Measurements from ENCODE around the gene RREB1.

The RREB1 gene

DNA sequence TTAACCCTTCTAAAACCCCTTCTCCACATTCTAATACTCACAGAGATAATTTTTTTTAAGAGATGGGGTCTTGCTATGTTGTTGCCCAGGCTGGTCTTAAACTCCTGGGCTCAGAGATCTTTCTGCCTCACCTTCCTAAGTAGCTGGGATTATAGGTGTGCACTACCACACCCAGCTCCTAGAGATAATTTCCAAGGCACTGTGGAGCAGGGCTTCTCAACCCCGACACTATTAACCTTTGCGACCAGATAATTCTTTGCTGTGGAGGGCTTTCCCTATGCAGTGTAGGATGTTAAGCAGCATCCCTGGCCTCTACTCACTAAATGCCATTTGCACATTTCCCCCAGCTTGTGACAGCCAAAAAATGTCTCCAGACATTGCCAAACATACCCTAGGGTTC is 8.8 kb upstream of the RREB1 start:
- DNase-seq, result no peak

DNA sequence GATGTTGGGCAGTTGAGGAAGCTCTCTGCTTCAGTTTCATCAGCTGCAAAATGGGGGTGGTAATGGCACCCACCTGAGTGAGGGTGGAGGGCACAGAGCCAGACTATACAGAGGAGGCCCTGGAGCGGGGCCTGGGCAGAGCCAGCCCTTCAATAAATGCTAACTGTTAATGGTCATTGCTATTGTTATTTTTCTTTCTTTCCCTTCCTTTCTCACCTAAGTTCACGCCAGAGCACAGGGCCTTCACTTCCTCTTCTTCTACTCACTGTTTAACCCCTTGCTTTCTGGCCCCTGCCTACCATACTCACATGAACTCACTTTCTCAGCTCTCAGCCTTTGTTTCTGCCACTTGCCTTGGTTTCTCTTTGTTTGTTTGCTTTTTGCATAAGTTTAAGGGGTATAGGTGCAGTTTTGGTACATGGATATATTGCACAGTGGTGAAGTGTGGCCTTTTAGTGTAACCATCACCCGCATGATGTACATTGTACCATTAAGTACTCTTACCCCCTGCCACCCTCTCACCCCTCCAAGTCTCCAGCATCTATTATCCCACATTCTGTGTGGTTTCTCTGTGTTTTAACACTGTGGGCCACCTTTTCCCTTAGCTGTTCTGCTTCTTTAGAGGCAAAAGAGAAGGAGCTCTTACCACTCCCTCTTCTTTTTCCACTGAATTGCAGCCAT is 7.5 kb upstream of the RREB1 start:
- DNase-seq, result no peak

DNA sequence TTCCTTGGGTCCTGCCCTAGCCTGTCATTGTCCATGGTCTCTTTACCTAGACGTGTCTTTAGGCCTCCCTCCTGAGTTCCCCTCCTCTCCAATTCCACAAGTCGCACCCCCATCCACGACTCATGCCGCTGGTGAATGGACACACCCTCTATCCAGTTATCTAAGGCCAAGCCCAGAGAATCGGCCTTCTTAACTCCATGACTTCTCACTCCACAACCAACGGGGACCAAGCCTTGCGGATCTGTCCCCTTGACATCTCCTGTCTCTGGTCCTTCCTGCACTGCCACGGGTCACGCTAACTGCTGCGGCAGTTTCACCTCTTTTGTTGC is 7.0 kb upstream of the RREB1 start:
- DNase-seq, result no peak

DNA sequence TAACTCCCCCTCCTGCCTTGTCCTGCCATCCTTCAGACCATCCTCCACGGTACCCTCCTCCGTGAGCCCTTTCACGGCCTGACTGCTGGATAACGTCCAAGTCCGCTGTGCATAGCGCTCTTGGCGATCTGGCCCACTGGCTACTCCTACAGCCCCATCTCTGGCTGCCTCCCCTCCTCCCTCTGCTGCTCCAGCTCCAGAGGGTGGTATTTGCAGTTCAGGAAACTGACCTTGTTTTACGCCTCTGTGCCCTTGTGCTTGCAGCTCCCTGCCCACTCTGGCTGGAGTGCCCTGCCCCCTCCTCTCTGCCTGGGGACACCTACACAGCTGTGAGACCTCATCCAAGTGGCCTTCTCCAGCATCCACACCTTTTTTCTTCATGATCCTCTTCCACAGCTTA is 6.5 kb upstream of the RREB1 start:
- no peak for DNase-seq

DNA sequence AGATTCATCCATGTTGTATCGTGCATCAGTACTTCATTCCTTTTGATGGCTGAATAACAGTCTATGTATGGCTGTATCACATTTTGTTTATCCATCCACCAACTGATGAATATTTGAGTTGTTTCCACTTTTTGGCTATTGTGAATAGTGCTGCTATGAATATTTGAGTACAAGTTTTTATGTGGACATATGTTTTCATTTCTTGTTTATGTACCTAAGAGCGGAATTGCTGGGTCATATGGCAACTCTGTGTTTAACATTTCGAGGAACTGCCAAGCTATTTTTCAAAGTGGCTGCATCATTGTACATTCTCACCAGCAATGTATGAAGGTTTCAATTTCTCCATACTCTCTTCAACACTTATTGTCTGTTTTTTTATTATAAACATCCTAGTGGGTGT is 3.0 kb upstream of the RREB1 start:
- no peak for DNase-seq

DNA sequence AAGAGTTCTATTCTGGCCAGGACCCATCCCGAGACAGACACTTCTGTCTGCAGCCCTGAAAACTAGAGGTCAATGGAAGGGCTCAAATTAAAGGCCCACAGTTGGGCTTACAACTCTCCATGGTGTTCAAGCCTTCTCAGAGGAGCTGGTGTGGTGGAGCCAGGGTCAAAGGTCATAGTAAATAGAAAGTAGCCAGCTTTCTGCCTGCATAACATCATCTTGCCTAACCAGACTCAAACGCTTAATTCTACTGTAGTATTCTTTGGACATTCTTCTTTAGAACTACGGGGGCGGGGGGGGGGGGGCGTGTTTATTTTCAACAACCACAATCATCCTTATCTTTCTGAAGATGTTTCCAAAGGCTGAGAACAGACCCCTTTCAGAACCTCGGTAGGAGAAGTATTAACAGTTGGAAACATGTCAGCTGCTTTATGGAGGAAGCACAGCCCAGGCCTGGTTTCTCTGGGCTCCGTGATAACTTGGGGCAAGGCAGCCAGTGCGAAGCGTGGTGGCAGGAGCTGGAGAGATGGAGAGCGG is 1.5 kb upstream of the RREB1 start:
- DNase-seq, result no peak

DNA sequence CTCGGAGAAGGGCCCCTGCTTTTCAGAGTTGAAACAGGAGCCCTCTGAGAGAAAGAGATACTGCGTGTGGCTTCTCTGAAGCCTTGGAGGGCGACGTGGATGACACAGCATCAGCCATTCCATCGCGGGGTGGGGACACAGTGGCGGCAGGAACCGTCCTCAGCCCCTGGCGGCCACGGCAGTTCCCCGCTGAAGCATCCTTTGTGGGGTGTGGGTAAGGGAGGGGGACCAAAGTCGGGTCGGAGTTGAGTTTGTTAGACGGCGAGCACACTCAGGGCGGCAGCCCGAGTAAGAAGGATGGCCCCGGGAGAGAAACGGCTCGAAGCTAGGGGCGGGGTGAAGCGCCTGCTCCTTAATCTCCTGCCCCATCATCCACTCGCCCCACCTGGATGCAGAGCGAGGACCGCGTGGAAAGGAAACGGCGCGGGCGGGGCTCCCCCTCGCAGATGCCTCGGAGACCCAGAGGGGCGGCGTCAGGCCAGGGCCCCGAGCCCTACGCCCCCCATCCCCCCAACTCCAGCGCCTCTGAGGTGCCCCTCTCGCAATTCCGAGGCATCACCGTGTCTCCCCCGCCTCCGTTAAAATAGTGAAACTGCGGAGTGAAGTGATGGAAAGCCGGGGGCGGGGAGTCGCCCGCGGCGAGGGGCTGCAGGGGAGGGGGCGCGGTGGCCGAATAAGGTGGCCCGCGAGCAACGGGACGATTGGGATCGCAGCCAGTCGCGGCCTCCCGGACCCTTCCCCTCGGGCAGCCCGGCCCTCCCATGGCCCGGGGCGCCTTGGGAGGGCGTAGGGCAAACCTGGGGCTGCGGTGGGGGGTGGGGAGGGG is 796 bp upstream of the RREB1 start:
- peak; percentile 18 for DNase-seq

DNA sequence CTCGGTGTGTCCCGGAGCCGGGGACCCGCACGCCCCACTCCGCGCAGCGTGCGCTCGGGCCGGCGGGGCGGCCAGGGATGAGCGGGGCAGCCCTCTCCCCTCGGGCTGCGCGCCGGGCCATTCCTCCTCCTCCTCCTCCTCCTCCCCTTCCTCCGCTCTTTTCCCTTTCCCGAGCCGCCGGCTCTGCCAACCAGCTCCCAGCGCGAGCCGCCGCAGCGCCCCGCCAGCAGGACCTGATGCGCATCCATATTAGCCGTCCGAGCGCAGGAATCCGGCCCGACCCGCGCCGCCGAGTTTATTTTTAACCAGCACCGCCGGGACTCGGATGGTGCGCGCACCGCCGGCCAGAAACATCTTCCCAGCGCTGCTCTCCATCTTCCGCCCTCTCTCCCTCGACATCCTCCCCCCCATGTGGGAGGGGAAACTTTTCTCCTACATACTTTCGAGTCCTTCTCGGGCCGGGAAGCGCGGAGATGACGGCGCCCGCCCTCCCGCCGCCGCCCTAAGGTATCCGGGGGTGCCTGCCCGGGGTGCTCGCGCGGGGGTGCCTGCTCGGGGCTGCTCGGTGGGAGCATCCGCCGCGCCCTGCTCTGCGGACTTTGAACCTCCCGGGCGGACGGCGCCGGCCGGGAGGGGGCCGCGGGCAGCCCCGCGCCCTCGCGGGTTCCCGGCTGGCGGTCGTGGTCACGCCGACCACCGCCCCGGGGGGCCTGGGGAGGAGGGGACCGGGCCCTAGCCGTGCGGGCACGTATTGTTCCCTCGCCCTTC is 619 bp downstream of the RREB1 start:
- no peak for DNase-seq

DNA sequence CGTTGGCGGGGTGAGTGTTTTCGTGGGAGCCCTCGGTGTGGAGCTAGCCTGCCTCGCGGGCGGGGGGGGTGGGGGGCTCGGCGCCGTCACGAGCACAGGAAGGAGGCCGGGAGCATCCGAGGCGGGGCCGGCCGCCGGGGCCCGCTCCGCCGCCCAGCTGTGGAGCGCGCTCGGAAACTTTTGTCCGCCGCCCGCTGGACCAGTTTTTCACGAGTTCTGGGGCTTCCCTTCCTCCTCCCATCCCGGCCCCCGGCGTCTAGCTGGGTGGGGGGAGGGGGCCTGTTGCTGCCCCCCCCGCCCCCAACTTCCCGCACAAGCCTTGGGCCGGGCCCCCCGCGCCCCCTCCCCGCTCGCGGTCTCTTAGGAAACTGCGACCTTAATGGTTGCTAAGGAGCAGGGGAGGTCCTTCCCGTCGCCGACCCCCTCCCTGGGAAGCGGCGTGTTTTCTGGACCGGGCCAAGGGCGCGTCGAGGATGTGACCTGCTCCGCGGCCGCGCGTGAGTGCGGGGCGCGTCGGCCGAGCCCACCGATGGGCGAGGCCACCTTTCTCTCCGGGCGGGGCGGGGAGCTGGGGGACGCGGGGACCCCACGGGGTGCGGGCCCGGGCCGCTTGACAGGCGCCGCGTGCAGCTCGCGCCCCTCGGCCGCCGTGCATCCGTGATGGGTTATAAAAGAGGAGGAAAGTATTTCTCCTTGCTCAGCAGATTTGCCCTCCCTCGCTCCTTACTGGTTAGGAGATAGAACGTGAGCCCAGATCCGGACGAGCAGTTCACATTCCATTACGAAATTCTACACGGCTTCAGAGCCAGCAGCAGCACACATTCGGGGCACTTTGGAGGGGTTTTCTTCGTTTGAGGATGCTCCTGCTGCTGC is 1.4 kb downstream of the RREB1 start:
- no peak for DNase-seq

DNA sequence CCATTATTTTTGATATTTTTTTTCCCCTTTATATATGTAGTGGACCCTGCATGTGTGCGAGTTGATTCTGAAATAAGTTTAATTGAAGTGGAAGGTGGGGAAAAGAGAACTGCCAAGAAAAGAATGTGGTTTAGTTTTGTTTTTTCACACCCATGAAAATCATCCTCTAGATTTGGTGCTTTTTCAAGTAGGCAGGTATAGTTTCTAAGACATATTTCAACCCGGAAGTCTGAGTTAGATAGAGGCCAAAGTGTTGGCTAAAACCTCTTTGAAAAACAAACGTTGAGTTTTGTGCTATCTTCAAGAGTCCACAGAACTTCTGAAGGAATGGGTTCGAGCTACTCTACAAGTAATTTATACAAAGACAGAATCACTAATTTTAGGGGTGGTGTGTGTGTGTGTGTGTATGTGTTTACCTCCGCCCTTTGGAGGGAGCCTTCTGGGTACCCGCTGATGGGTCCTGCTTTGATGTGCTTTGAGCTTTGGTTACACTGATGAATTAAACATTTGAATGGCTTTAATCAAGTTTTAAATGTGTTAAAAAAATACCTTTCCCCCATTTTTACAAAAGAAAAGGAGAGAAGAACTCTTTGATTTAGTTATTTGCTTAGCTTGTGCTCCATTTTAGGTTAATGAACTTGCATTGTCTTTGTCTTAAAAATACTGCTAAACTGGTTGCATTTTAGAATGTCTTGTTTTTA is 2.5 kb downstream of the RREB1 start:
- DNase-seq, result no peak

DNA sequence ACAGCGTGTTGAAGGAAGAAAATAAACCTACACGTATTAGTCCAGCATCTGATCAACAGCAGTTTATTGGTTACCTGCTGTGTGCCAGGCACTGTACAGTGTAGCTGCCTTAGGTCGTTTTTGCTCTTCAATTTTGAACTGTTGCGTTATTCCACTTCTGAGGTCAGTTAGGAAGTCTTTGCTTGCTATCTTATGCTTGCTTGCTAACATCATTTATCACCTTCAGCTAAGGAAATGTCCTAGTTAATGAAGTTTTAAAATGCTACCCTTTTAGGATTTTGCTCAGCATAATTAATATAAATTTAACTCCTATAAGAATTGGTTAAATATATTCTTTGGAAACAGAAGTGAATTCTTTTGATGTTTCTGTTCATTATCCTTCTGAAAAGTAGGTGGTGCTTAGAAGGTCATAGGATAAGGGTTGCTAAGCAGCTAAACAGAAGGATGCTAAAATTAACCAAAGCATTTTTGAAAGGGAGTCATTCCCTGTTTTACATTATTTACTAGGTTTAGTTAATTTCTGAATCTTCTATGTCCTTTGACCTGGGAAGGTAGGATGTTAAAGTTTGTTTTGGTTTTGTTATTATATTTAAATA is 3.4 kb downstream of the RREB1 start:
- DNase-seq, result no peak

DNA sequence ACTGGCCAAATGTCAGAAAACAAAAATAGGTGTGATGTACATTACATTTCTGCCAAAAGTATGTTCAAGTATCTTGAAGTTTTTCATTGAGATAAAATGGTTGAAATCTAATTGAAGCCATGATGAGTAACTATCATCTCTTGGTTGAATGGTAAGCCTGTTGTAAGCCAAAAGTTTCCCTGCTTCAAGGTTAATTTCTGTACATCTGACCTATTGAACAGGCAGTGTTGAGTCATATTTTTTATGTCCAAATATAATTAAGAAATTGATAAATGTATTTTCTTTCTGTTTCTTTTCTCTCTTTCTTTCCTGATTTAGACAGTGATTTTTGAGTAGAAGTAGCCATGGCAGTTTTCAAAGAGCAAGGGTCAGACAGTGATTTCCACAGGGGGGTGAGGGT is 4.4 kb downstream of the RREB1 start:
- no peak for DNase-seq

DNA sequence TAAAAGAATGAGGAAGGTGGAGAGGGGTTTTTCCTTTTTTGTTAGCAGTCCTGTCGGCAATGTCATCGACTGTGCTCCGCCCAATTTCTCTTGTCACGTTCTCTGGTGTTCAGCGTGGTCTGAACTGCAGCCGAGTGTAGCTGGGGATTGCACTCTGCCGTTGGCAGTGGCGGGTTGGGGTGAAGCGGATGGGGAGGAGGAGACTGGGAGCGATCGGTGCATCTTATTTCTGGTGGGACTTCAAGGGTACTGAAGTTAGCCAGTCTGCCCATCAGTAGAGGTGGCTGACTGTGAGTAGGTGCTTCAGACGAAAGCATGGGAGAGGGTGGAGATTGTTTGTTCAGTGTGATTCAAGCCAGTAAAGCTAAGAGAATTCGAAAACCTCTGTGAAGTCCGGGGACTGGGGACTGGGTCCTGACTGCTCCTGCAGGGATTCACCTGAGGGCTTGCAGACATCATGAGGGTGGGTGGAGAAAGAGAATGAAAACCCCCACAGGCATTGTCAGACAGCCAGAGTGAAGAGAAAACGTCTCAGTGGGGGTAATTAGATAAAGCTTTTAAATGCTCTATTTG is 5.1 kb downstream of the RREB1 start:
- DNase-seq, result no peak

DNA sequence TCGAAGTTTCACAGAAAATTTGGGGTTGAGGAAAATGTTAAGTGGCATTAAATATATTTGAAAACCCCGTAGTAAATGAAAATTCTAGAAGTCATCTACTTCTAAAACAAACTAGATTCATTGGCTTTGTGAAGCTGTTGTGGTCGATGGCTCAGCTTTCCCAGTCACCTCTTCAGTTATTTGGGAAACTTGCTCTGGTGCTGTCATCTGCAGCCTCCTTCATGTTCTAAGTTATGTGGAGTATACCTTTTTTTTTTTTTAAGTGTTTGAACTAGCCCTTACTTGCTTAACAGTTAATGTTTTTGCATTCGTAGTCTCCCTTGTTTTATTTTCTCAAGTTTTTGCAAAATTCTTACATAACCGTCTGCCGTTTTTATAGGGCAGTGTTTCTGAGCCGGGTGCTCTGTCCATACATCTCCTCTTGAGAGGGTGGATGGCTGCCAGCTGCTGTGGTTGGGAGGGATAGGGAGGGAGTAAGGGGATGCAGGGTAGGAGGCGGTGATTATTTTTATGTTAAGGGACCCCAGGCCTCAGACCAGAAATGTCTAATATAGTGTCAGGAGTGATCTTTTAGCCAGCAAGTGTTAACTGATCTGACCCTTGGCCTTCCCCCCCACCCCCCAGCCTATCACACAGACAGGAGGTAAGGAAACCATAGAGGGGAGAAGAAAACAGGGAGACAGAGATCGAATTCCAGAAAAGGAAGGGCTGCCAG is 7.1 kb downstream of the RREB1 start:
- no peak for DNase-seq

DNA sequence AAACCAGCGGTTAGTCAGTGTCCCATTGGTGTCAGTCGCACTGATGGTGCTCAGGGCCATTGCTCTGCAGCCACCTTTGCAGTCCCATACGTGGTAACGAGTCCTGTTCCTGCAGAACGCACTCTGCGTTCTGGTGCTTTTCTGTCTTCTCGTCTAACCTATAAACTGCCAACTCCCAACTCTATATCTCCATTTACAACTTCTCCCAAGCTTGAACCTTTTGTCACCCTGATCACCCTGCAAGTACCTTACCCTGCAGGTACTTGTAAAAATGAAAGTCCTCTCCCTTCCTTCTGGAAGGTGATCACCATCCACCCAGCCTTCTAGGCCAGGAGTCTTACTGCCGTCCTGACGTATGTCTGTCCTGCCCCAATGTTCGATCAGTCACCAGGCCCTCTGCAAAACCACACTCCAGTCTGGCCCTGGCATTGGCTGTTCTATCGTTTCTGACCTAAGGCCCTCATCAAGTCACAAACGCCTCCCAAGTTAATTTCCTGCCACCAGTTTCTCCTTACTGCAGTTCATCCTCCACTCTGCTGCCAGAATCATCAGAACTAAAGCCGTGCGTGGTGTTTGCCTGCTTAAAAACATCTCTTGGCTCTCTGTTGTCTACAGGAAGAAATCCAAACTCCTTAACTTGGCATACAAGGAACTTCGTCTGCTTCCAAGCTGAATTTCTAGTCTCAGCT is 7.9 kb downstream of the RREB1 start:
- no peak for DNase-seq

DNA sequence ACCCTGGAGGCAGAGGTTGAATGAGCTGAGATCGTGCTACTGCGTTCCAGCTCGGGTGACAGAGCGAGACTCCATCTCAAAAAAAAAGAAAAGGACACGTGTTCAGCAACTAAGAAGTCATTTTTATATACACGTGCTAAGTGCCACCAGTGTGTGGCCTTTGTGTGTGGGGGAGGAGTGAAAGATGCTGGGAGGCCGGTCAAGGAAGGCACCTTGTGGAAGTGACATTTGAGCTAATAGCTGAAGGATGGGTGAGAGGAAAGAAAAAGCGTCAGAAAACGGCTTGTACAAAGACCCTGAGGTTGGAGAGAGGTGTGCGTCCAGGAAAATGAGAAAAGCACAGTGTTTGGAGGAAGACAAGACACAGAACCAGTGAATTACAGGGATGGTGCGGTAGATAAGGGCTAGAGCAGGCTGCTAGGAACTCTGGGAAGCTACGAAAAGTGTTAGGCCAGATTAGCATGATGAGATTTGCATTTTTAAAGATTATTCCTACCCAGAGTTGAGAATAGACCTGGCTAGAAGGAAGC is 11.6 kb downstream of the RREB1 start:
- DNase-seq, result no peak

DNA sequence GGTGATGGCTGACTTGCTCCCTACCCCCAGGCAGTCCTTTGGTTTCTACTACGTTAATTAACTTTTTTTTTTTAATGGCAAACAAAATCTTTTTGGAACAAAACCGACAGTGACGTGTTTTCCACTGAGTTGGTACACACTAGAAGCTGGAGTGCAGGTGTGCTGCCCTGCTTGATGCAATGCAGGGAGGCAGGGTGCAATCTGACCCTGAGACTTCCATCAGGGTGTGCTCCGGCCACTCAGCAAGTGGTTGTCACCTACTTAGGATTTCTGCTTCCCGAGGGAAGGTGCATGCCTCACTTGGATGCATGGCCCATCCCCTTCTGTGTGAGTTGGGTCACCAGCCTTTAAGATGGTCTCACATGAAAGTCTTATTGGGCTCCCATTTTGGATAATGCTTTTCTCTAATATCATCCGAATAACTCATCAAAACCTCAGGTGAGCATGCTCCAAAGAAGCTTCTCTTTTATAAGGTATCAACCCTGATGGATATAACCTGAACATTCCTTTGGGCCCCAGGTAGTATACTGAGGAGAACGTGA is 14.0 kb downstream of the RREB1 start:
- DNase-seq, result no peak

DNA sequence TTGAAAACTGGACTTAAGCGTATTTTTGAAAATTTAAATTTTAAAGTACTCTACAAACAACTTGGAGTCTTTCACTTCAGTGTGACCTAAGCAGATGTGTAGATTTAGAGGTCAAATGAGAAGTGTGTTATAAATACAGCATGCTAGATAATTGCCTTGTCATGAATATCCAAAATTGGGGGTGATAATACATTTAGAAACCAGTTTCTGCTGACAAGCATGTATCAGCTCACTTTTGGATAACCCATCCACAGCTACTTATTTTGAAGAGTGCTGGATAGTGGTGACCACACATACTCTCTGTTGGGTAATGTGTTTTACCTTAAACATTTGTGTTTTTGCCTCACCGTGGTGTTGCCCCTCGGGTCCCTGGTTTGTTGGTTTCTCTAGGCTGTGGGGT is 14.9 kb downstream of the RREB1 start:
- DNase-seq, result no peak

DNA sequence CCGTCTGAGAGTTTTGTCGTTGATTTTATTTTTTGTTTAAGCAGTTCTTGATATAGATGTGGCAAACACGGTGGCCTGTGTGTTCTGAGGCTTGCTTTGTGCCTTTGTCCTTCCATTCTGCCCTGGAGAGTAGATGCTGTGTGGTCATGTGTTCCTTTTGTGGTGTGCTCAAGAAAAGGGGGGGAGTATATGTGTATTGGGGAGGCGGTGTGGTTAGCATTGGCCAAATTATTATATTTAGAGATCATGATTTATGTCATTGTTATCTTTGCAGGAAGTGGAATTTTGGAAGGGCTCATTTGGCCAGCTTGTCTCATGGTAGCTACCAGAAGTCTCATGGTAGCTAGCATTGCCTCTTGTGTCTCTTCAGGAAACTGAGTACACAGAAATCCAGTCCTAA is 16.4 kb downstream of the RREB1 start:
- DNase-seq, result no peak
